WTC11 (cell line): Measurements from ENCODE around the gene SOX9. TPM values are rescaled to one million over a fixed set of nuclear protein-coding genes. Genes with fewer than 3 reads are reported as not detected.

ENCODE experiments used
- ATAC-seq: fragments of 200-7000 bp; cut with Tn5 transposase; 2 replicates; pipeline ENCODE4 v1.10.0; 2021; ENCODE audit warnings: mild to moderate bottlenecking, moderate library complexity
- CTCF ChIA-PET: fragments of 300-600 bp; sonication (Branson Sonifier 250); formaldehyde crosslinking; loops from one replicate; lab custom pipeline; 2021; ENCODE audit warnings: antibody characterized with exemption; lab: Charles Lee
- POLR2A ChIA-PET: fragments of 350-600 bp; sonication (Branson Sonifier 250); formaldehyde crosslinking; loops from one replicate; lab custom pipeline; 2021; ENCODE audit warnings: antibody characterized with exemption; lab: Charles Lee
- DNase-seq: peaks from one replicate; pipeline ENCODE4 v3.0.0; 2021; ENCODE audit warnings: low spot score
- H3K27ac Mint-ChIP-seq: 2 replicates; pipeline ENCODE4 v1.8.0; 2021; ENCODE audit warnings: mixed read lengths
- H3K27me3 Mint-ChIP-seq: 2 replicates; pipeline ENCODE4 v1.8.0; 2021; ENCODE audit warnings: low read depth, mild to moderate bottlenecking, moderate library complexity, mixed read lengths
- H3K36me3 Mint-ChIP-seq: 2 replicates; pipeline ENCODE4 v1.8.0; 2021; ENCODE audit warnings: mixed read lengths
- H3K4me1 Mint-ChIP-seq: 2 replicates; pipeline ENCODE4 v1.8.0; 2022; ENCODE audit warnings: mixed read lengths
- H3K4me3 Mint-ChIP-seq: 2 replicates; pipeline ENCODE4 v1.8.0; 2021; ENCODE audit warnings: mild to moderate bottlenecking, moderate library complexity, mixed read lengths
- H3K9me3 Mint-ChIP-seq: 2 replicates; pipeline ENCODE4 v1.8.0; 2021; ENCODE audit warnings: mixed read lengths
- AR ChIP-seq: fragments of 250-450 bp; sonication (Bioruptor Pico); IDR thresholded peaks from 2 replicates; pipeline ENCODE4 v1.9.0; 2021; ENCODE audit warnings: mild to moderate bottlenecking
- CBFB ChIP-seq: sonication (generic); formaldehyde crosslinking; IDR thresholded peaks from 2 replicates; pipeline ENCODE4 v1.8.1; 2022; ENCODE audit warnings: mild to moderate bottlenecking, low read depth, missing genetic modification reagents
- CDX4 ChIP-seq: fragments of 250-450 bp; sonication (Bioruptor Pico); IDR thresholded peaks from 2 replicates; pipeline ENCODE4 v1.9.0; 2021; ENCODE audit warnings: moderate library complexity, mild to moderate bottlenecking, inconsistent platforms, borderline replicate concordance
- CREM ChIP-seq: sonication (generic); formaldehyde crosslinking; IDR thresholded peaks from 2 replicates; pipeline ENCODE4 v1.8.1; 2022; ENCODE audit warnings: mild to moderate bottlenecking, missing genetic modification reagents, moderate library complexity
- E2F5 ChIP-seq: sonication (generic); formaldehyde crosslinking; IDR thresholded peaks from 2 replicates; pipeline ENCODE4 v1.8.1; 2022; ENCODE audit warnings: mild to moderate bottlenecking, moderate library complexity, missing genetic modification reagents
- ELF4 ChIP-seq: sonication (generic); formaldehyde crosslinking; IDR thresholded peaks from 2 replicates; pipeline ENCODE4 v1.8.1; 2022; ENCODE audit warnings: low read depth, mild to moderate bottlenecking, moderate library complexity, missing genetic modification reagents
- FOXK1 ChIP-seq: sonication (generic); formaldehyde crosslinking; IDR thresholded peaks from 2 replicates; pipeline ENCODE4 v1.8.0; 2022; ENCODE audit warnings: mild to moderate bottlenecking, moderate library complexity, missing genetic modification reagents
- FOXP1 ChIP-seq: sonication (generic); formaldehyde crosslinking; IDR thresholded peaks from 2 replicates; pipeline ENCODE4 v1.8.0; 2022; ENCODE audit warnings: missing genetic modification reagents, mild to moderate bottlenecking, moderate library complexity, borderline replicate concordance
- NFATC4 ChIP-seq: fragments of 250-450 bp; sonication (Bioruptor Pico); IDR thresholded peaks from 2 replicates; pipeline ENCODE4 v1.9.0; 2021; ENCODE audit warnings: mild to moderate bottlenecking
- NFYB ChIP-seq: sonication (generic); formaldehyde crosslinking; conservative IDR thresholded peaks from 2 replicates; pipeline ENCODE4 v1.8.0; 2022; ENCODE audit warnings: low read depth, missing genetic modification reagents
- PRDM15 ChIP-seq: sonication (generic); formaldehyde crosslinking; IDR thresholded peaks from 2 replicates; pipeline ENCODE4 v1.8.0; 2022; ENCODE audit warnings: missing genetic modification reagents
- PREB ChIP-seq: sonication (generic); formaldehyde crosslinking; IDR thresholded peaks from 2 replicates; pipeline ENCODE4 v1.8.1; 2022; ENCODE audit warnings: mild to moderate bottlenecking, missing genetic modification reagents, moderate library complexity, borderline replicate concordance
- SMAD3 ChIP-seq: sonication (generic); formaldehyde crosslinking; IDR thresholded peaks from 2 replicates; pipeline ENCODE4 v1.8.0; 2022; ENCODE audit warnings: missing genetic modification reagents, mild to moderate bottlenecking, borderline replicate concordance
- SP1 ChIP-seq: sonication (generic); formaldehyde crosslinking; conservative IDR thresholded peaks from 2 replicates; pipeline ENCODE4 v1.8.1; 2022; ENCODE audit warnings: missing genetic modification reagents
- ZNF281 ChIP-seq: sonication (generic); formaldehyde crosslinking; IDR thresholded peaks from 2 replicates; pipeline ENCODE4 v1.8.0; 2023; ENCODE audit warnings: mild to moderate bottlenecking, missing genetic modification reagents
- total RNA-seq: library from RNA; stranded (reverse); gene quantifications from 3 replicates; pipeline ENCODE4 v1.2.3, GENCODE V29; 2021

SOX9 gene
- total RNA-seq, 1 experiment from 2014 or later = 8.1 TPM

- no peak for TF ChIP-seq AR
- no peak for TF ChIP-seq ELF4
- no peak for TF ChIP-seq PRDM15
- no peak for TF ChIP-seq NFATC4
- TF ChIP-seq SP1 (CRISPR knock-in tag) = no peak
- TF ChIP-seq ZNF281 (CRISPR knock-in tag) = no peak
- TF ChIP-seq CREM (CRISPR knock-in tag) = no peak
- no peak for TF ChIP-seq E2F5 (CRISPR knock-in tag)
- TF ChIP-seq PREB (CRISPR knock-in tag) = no peak
- TF ChIP-seq, all 79 proteins: peak for 0
Observed at GRCh38 chr17:72087876-72088275, 32.9 kb upstream of the SOX9 start (continued).

GRCh38 chr17:72089453-72089987, 31.3 kb upstream of the SOX9 start:
- Mint-ChIP-seq H3K4me3 (no peak overlapping the region), H3K4me1 (peaks cover 11% of the 10 kb centered on the region), H3K27ac (no peak overlapping the region), H3K9me3 (peaks cover 11% of the 10 kb centered on the region), H3K27me3 (no peaks in the 10 kb centered on the region), H3K36me3 (no peaks in the 10 kb centered on the region; the same call in 1 of the 2 replicates)
- ChIA-PET CTCF (no interaction called here), POLR2A (no interaction called here)
- DNase-seq = no peak
- TF ChIP-seq NFYB (CRISPR knock-in tag) (no peak), FOXP1 (CRISPR knock-in tag) (no peak), CBFB (CRISPR knock-in tag) (no peak), CDX4 (CRISPR knock-in tag) (no peak), SMAD3 (CRISPR knock-in tag) (no peak), FOXK1 (CRISPR knock-in tag) (no peak)
- no peak for ATAC-seq
